HepG2 (cell line): ENCODE data around the gene CALR. TPM values are rescaled to one million over a fixed set of nuclear protein-coding genes. Genes with fewer than 3 reads are reported as not detected.

Experiments used
- ATAC-seq: fragments of 200-7000 bp; cut with Tn5 transposase; 3 replicates; pipeline ENCODE4 v1.9.1; 2020; ENCODE audit warnings: mild to moderate bottlenecking, moderate library complexity
- BruUV-seq: library from RNA; stranded (reverse); fragments of 400-500 nt; replicated peaks from 2 replicates; lab custom pipeline; 2021; lab: Mats Ljungman, UMichigan
- CTCF ChIA-PET: fragments of 300-600 bp; formaldehyde crosslinking; extraction: SDS; loops from one replicate; lab custom pipeline; 2021; ENCODE audit warnings: low total read pairs, inconsistent platforms, low intra/inter-chr PET ratio; lab: Yijun Ruan, JAX
- POLR2A ChIA-PET: fragments of 350-600 bp; sonication (Branson Sonifier 250); formaldehyde crosslinking; loops from one replicate; lab custom pipeline; 2020; ENCODE audit warnings: antibody characterized with exemption, inconsistent platforms; lab: Yijun Ruan, JAX
- DNase-seq: peaks from one replicate; pipeline ENCODE4 v3.0.0-alpha.2; 2015; ENCODE audit warnings: low spot score
- FAIRE-seq: peaks from 3 replicates; lab custom pipeline; 2011; peaks lifted over from hg19 to GRCh38; lab: Jason Lieb, UNC
- H2AFZ ChIP-seq: one replicate; pipeline ENCODE4 v1.6.1; 2011; ENCODE audit warnings: low read length, inconsistent platforms
- H3K27ac ChIP-seq: fragments of 300-600 bp; 3 replicates; pipeline ENCODE4 v1.8.0; 2011; ENCODE audit warnings: mixed run types, mild to moderate bottlenecking, mixed read lengths, low read length, inconsistent platforms; ENCODE audit not compliant: insufficient read depth; ENCODE audit errors: extremely low read length
- H3K27me3 ChIP-seq, 2 experiments: fragments of 200-600 bp in 1 of 2; 2 replicates in 1 of 2; 3 replicates in 1 of 2; pipeline versions ENCODE4 v1.6.0 to v1.8.0; 2011; ENCODE audit warnings: low read length in 2 of 2, mild to moderate bottlenecking in 2 of 2, moderate library complexity in 2 of 2, inconsistent platforms in 1 of 2; ENCODE audit not compliant: insufficient read depth in 2 of 2, control insufficient read depth in 1 of 2
- H3K36me3 ChIP-seq, 2 experiments: fragments of 200-600 bp in 1 of 2; replicated peaks in 1 of 2; 2 replicates in 1 of 2; 3 replicates in 1 of 2; pipeline versions ENCODE4 v1.5.1 to v1.8.0; 2011; ENCODE audit warnings: low read length in 2 of 2, inconsistent platforms in 1 of 2; ENCODE audit not compliant: insufficient read depth in 2 of 2, control insufficient read depth in 1 of 2
- H3K4me1 ChIP-seq: 2 replicates; pipeline ENCODE4 v1.5.1; 2012; ENCODE audit warnings: low read length, inconsistent platforms; ENCODE audit not compliant: insufficient read depth
- H3K4me2 ChIP-seq: 2 replicates; pipeline ENCODE4 v1.6.0; 2011; ENCODE audit warnings: low read depth, low read length, inconsistent platforms
- H3K4me3 ChIP-seq, 3 experiments: fragments of 200-600 bp in 1 of 3; sonication (generic), shearing (Covaris generic) in 1 of 3; replicated peaks in 1 of 3; 2 replicates each; pipeline ENCODE4 v1.5.1; 2011 to 2016; ENCODE audit warnings: low read length in 3 of 3, inconsistent platforms in 2 of 3, low read depth in 2 of 3, mild to moderate bottlenecking in 2 of 3, control low read depth in 1 of 3, mixed read lengths in 1 of 3; ENCODE audit not compliant: insufficient read depth in 1 of 3
- H3K79me2 ChIP-seq: one replicate; pipeline ENCODE4 v1.6.1; 2011; ENCODE audit warnings: low read length, inconsistent platforms; ENCODE audit not compliant: insufficient read depth
- H3K9ac ChIP-seq: 2 replicates; pipeline ENCODE4 v1.6.0; 2011; ENCODE audit warnings: mild to moderate bottlenecking, low read depth, low read length, inconsistent platforms; ENCODE audit not compliant: insufficient read depth
- H3K9me3 ChIP-seq: 2 replicates; pipeline ENCODE4 v1.5.1; 2012; ENCODE audit warnings: mild to moderate bottlenecking, low read length
- H4K20me1 ChIP-seq: 2 replicates; pipeline ENCODE4 v1.6.0; 2011; ENCODE audit warnings: inconsistent platforms, mild to moderate bottlenecking, low read length, moderate library complexity; ENCODE audit not compliant: insufficient read depth
- ARID3A ChIP-seq: IDR thresholded peaks from 2 replicates; pipeline ENCODE4 v1.6.1; 2012; ENCODE audit warnings: low read depth, low read length, improper control_type of control experiment
- CREB1 ChIP-seq, 2 experiments: fragments of 450-650 bp in 1 of 2; IDR thresholded peaks; 2 replicates each; pipeline ENCODE4 v1.6.1; 2016 to 2017; ENCODE audit warnings: control low read depth in 1 of 2, mild to moderate bottlenecking in 1 of 2, missing compliant biosample characterization in 1 of 2, missing genetic modification characterization in 1 of 2
- GABPA ChIP-seq, 2 experiments: IDR thresholded peaks; 2 replicates each; pipeline ENCODE4 v1.6.1; 2011 to 2016; ENCODE audit warnings: low read depth in 2 of 2, low read length in 1 of 2, missing biosample characterization in 1 of 2, missing genetic modification characterization in 1 of 2
- HDAC2 ChIP-seq: sonication (generic); formaldehyde crosslinking; IDR thresholded peaks from 2 replicates; pipeline ENCODE4 v1.4.0; 2020; ENCODE audit warnings: missing genetic modification reagents
- ISX ChIP-seq: sonication (generic); formaldehyde crosslinking; conservative IDR thresholded peaks from 2 replicates; pipeline ENCODE4 v1.5.0; 2020; ENCODE audit warnings: missing genetic modification reagents
- KDM3A ChIP-seq: IDR thresholded peaks from 2 replicates; pipeline ENCODE4 v1.6.1; 2018; ENCODE audit warnings: low read depth, missing compliant biosample characterization
- MBD4 ChIP-seq: IDR thresholded peaks from 2 replicates; pipeline ENCODE4 v1.6.1; 2012; ENCODE audit warnings: low read length, inconsistent platforms, borderline replicate concordance
- MTF1 ChIP-seq: sonication (generic); formaldehyde crosslinking; IDR thresholded peaks from 2 replicates; pipeline ENCODE4 v1.5.0; 2020; ENCODE audit warnings: missing genetic modification reagents
- PLRG1 ChIP-seq: fragments of 450-650 bp; conservative IDR thresholded peaks from 2 replicates; pipeline ENCODE4 v1.6.1; 2016
- STAT5B ChIP-seq: sonication (generic); formaldehyde crosslinking; IDR thresholded peaks from 2 replicates; pipeline ENCODE4 v1.4.0; 2020; ENCODE audit warnings: missing genetic modification reagents
- TFAP4 ChIP-seq: sonication (generic); IDR thresholded peaks from 2 replicates; pipeline ENCODE4 v1.6.1; 2016; ENCODE audit warnings: low read depth, borderline replicate concordance
- TFDP2 ChIP-seq: sonication (generic); formaldehyde crosslinking; IDR thresholded peaks from 2 replicates; pipeline ENCODE4 v1.4.0; 2020; ENCODE audit warnings: missing genetic modification reagents
- ZBTB14 ChIP-seq: sonication (generic); formaldehyde crosslinking; IDR thresholded peaks from 2 replicates; pipeline ENCODE4 v1.4.0; 2020; ENCODE audit warnings: missing genetic modification reagents
- ZNF460 ChIP-seq: sonication (generic); formaldehyde crosslinking; IDR thresholded peaks from 2 replicates; pipeline ENCODE4 v1.5.1; 2020; ENCODE audit warnings: missing genetic modification reagents, mild to moderate bottlenecking, borderline replicate concordance
- ZNF468 ChIP-seq: sonication (generic); formaldehyde crosslinking; IDR thresholded peaks from 2 replicates; pipeline ENCODE4 v1.8.0; 2022; ENCODE audit warnings: mild to moderate bottlenecking, moderate library complexity, missing genetic modification reagents
- ZNF547 ChIP-seq: sonication (generic); formaldehyde crosslinking; IDR thresholded peaks from 2 replicates; pipeline ENCODE4 v1.5.1; 2020; ENCODE audit warnings: mild to moderate bottlenecking, missing genetic modification reagents
- ZNF768 ChIP-seq: sonication (generic); formaldehyde crosslinking; IDR thresholded peaks from 2 replicates; pipeline ENCODE4 v1.4.0; 2020; ENCODE audit warnings: missing genetic modification reagents
- WGBS: methylation state at CpG from one replicate; pipeline ENCODE4 v1.1.6; 2017; ENCODE audit warnings: low lambda C conversion rate; 5-methylcytosine and 5-hydroxymethylcytosine counted together
- in situ Hi-C: cut with HindIII; loops from 2 replicates; pipeline ENCODE4 v1.10.0; 2017; ENCODE audit warnings: low pct_unique_long_range_greater_than_20kb; ENCODE audit not compliant: extremely low pct_ligation_motif_present
- intact Hi-C: fragments of 100-400 bp; cut with micrococcal nuclease; formaldehyde crosslinking; loops from one replicate; pipeline ENCODE4 v1.10.0; 2022; ENCODE audit not compliant: unreplicated experiment
- polyA plus RNA-seq, 8 experiments: library from polyadenylated mRNA; depleted of rRNA in 3 of 8; stranded (reverse) in 7 of 8; unstranded in 1 of 8; fragments of >200 nt; fragmentation: Illumina TruSeq in 4 of 8; extraction: Trizol in 4 of 8; gene quantifications; 2 replicates each; pipeline versions ENCODE4 v1.2.1 to v1.2.3, GENCODE V29; 2011 to 2016; ENCODE audit warnings: low read depth in 4 of 8, missing spikeins in 1 of 8, mixed read lengths in 1 of 8; ENCODE audit not compliant: insufficient read depth in 1 of 8
- total RNA-seq, 5 experiments: library from RNA; depleted of rRNA; stranded (reverse); fragments of >200 nt; fragmentation: Illumina TruSeq; extraction: Trizol; gene quantifications; 2 replicates each; pipeline ENCODE4 v1.2.3, GENCODE V29; 2016; ENCODE audit warnings: low read depth in 1 of 5
- TF ChIP-seq, protein P1 (sequence below): sonication (generic); formaldehyde crosslinking; IDR thresholded peaks from 2 replicates; pipeline ENCODE4 v1.4.0; 2020; ENCODE audit warnings: missing genetic modification reagents, mild to moderate bottlenecking, borderline replicate concordance

Gene CALR
- total and polyA plus RNA-seq, 2 of the 13 experiments (the other 11 are each of a cell fraction or from before 2014, with no cell fraction given): 898 to 934 TPM

DNA sequence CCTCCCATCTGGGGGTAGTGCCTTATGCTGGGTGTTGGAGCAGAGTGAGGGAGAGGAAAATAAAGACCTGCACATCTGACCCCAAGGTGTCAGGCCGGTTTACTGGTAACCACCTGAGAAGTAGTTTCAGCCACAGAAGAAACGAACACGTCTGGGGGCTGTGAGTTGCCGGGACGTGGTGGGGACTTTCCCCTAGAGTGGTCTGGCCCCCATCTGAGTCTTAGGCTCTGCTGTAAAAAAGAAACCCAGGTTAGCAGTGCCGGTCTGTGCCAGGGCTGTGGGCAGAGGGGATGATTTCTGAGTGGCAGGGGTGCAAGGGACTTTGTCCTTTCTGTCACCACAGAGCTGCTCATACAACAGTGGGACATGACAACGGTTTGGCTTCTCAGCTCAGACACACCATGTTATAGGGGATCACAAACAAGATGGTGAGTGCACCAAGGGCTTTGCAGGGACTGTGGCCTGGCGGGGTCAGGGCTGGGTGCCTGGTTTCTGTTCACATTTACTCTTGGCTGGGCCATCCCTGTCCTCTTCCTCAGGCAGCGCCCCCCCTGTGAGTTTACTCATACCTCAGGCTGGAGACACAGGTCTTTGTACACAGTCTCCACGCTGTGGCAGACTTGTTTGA, 38.4 kb upstream of the CALR start:
- H3K79me2 ChIP-seq: no peaks in the 10 kb centered on the region
- ATAC-seq (peak; percentile 30; the same call in 2 of the 3 replicates), DNase-seq (no peak), FAIRE-seq (no peak)
- H3K4me1 ChIP-seq: peaks cover 9% of the 10 kb centered on the region; the same call in 1 of the 2 replicates
- H3K36me3 ChIP-seq: peaks cover 11 to 23% of the 10 kb centered on the region in 2 experiments; a peak in 3 of 5 replicates
- in situ Hi-C loops: no loop called here
- no TSS peak for BruUV-seq
- H4K20me1 ChIP-seq: no peaks in the 10 kb centered on the region
- H3K27me3 ChIP-seq: no peaks in the 10 kb centered on the region
- no peaks in the 10 kb centered on the region for H3K9me3 ChIP-seq
- ChIA-PET CTCF (no interaction called here), POLR2A (interaction anchor here (2.8 to 3.5 kb wide), 2 partner anchors 9 to 14 kb away, joined by 9 to 11 read pairs; partner anchors contain the start of gene GCDH)
- 84% methylated on average over 6 of the region's 10 CpGs for WGBS
- no peak for TF ChIP-seq MTF1
- no peak for TF ChIP-seq STAT5B
- TF ChIP-seq ZNF547: no peak
- TF ChIP-seq PLRG1: no peak
- no peak for TF ChIP-seq MBD4
- no peak for TF ChIP-seq TFDP2
- TF ChIP-seq ZNF468: no peak
- TF ChIP-seq CREB1 (IDR thresholded peaks at IDR 0.05): no peak
- TF ChIP-seq CREB1 (CRISPR knock-in tag; IDR thresholded peaks at IDR 0.05): no peak
- no peak for TF ChIP-seq ZNF460 (CRISPR knock-in tag)
- TF ChIP-seq ZBTB14 (CRISPR knock-in tag): no peak
- TF ChIP-seq KDM3A (CRISPR knock-in tag): no peak
- no peak for TF ChIP-seq ZNF768 (CRISPR knock-in tag)
- TF ChIP-seq ISX: no peak
- no peak for TF ChIP-seq ARID3A
- TF ChIP-seq, protein P1, sequence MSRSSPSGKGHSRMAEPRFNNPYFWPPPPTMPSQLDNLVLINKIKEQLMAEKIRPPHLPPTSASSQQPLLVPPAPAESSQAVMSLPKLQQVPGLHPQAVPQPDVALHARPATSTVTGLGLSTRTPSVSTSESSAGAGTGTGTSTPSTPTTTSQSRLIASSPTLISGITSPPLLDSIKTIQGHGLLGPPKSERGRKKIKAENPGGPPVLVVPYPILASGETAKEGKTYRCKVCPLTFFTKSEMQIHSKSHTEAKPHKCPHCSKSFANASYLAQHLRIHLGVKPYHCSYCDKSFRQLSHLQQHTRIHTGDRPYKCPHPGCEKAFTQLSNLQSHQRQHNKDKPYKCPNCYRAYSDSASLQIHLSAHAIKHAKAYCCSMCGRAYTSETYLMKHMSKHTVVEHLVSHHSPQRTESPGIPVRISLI: no peak
- no peak for TF ChIP-seq HDAC2 (CRISPR knock-in tag)
- no peak for TF ChIP-seq TFAP4
- no peak for TF ChIP-seq GABPA (IDR thresholded peaks at IDR 0.05; ENCODE audit: low read depth, low read length)
- TF ChIP-seq GABPA (CRISPR knock-in tag; IDR thresholded peaks at IDR 0.05; ENCODE audit: low read depth): no peak
- TF ChIP-seq, all 625 proteins: peak for 0
- no peak overlapping the region for H3K4me3 ChIP-seq
- no peak overlapping the region for H3K9ac ChIP-seq
- H3K27ac ChIP-seq: no peak overlapping the region
- H2AFZ ChIP-seq: no peak overlapping the region
- H3K4me2 ChIP-seq: no peak overlapping the region
- intact Hi-C loops: no loop called here
